Thymus (tissue), 14 donors: ENCODE data around the gene LRTM1. TPM values are rescaled to one million over a fixed set of nuclear protein-coding genes. Genes with fewer than 3 reads are reported as not detected.

ENCODE experiments used
- DNase-seq, 9 donors: peaks; one replicate each; pipeline ENCODE4 v3.0.0-alpha.2; 2013; ENCODE audit warnings: low spot score in 9 of 9, low read depth in 6 of 9, missing footprints in 1 of 9
- H3K27ac ChIP-seq, 2 donors: one replicate each; pipeline ENCODE4 v1.5.1; 2013; ENCODE audit warnings: control low read depth in 1 of 2, low read depth in 1 of 2, low read length in 1 of 2, mild to moderate bottlenecking in 1 of 2, moderate library complexity in 1 of 2
- H3K27me3 ChIP-seq, 2 donors: one replicate each; pipeline ENCODE4 v1.5.1; 2013; ENCODE audit warnings: low read length in 1 of 2; ENCODE audit not compliant: control insufficient read depth in 2 of 2, insufficient read depth in 1 of 2
- H3K36me3 ChIP-seq, 2 donors: one replicate each; pipeline ENCODE4 v1.5.1; 2013; ENCODE audit warnings: low read length in 1 of 2, mild to moderate bottlenecking in 1 of 2, moderate library complexity in 1 of 2; ENCODE audit not compliant: control insufficient read depth in 2 of 2, insufficient read depth in 2 of 2
- H3K4me1 ChIP-seq, 2 donors: one replicate each; pipeline ENCODE4 v1.5.1; 2013; ENCODE audit warnings: low read length in 2 of 2; ENCODE audit not compliant: control insufficient read depth in 2 of 2, insufficient read depth in 2 of 2
- H3K4me3 ChIP-seq, 2 donors: one replicate each; pipeline ENCODE4 v1.5.1; 2013; ENCODE audit warnings: low read length in 2 of 2, control low read depth in 1 of 2, mild to moderate bottlenecking in 1 of 2
- H3K9me3 ChIP-seq, 2 donors: one replicate each; pipeline ENCODE4 v1.5.1; 2013; ENCODE audit warnings: low read length in 1 of 2, mild to moderate bottlenecking in 1 of 2; ENCODE audit not compliant: control insufficient read depth in 2 of 2, insufficient read depth in 1 of 2
- WGBS: extraction: QIAGEN DNeasy Blood & Tissue Kit; methylation state at CpG from one replicate; pipeline ENCODE4 v1.1.7; 2013; 5-methylcytosine and 5-hydroxymethylcytosine counted together
- long read RNA-seq, 10 donors: transcript quantifications; one replicate each; lab custom pipeline, GENCODE V29; 2026
- polyA plus RNA-seq: library from polyadenylated mRNA; stranded (reverse); fragments of 200-250 nt; gene quantifications from one replicate; pipeline ENCODE4 v1.2.3, GENCODE V29; 2013
- total RNA-seq: library from RNA; stranded (reverse); fragments of 120-200 nt; gene quantifications from one replicate; pipeline ENCODE4 v1.2.4, GENCODE V29; 2013
- donor health status: healthy.

The LRTM1 gene
- total RNA-seq (0.47 TPM), polyA plus RNA-seq (0.62 TPM)
- long read RNA-seq, donor 1: 0 reads
- long read RNA-seq, donor 2: 0 reads
- long read RNA-seq, donor 3: 0 reads
- long read RNA-seq, donor 4: 0 reads
- long read RNA-seq, donor 5: 0 reads
- long read RNA-seq, donor 6: 0 reads
- long read RNA-seq, donor 7: 0 reads
- long read RNA-seq, donor 8: 0 reads
- long read RNA-seq, donor 9: 0 reads
- long read RNA-seq, donor 10: 0 reads

DNA sequence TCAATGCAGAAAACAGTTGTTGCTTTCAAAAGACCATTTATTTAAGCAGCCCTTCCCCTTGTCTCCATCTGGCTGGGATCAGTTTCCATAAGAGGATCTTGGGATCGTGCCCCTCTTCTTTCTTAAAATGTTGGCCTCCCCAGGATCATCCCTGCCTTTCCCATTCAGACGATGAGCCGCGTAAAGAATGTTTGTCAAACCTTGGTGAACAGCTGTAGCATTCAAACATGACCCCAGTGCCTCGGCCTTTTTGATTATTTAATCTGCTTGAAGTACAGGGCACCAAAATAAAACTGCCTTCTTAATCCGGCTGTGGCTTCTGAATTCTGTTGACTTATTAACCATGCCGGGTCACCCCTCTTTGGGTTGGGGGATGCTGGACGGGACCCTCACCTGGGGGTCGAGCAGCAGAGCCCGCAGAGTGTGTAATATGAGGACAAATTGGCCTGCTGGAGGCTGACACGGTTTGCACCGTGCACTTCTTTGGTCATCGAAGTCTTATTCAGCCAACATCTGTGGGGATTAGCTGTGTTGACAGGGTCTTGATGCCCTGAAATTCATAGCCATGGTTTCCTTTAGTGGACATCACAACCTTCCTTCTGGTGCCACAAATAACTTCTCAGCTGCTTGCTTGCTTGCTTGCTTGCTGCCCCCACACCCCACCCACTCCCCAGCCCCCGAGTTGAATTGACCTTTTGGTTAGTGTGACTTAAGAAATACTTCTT, at the start of gene LRTM1:
Gene LRTM1, minus strand, starts transcription at position 14 of the 725 bp plus-strand sequence. CDS start 148 bp downstream, outside the sequence.
- no peak for DNase-seq
- Histone ChIP-seq H3K27ac (no peak within 1 kb of the TSS), H3K36me3 (no peaks in the 10 kb centered on the region), H3K4me1 (peaks cover 0 to 3% of the 10 kb centered on the region in 2 donors), H3K4me3 (no peak within 1 kb of the TSS), H3K27me3 (no peaks in the 10 kb centered on the region), H3K9me3 (no peaks in the 10 kb centered on the region)
- 91% methylated on average over 14 of the region's 14 CpGs for WGBS

DNA sequence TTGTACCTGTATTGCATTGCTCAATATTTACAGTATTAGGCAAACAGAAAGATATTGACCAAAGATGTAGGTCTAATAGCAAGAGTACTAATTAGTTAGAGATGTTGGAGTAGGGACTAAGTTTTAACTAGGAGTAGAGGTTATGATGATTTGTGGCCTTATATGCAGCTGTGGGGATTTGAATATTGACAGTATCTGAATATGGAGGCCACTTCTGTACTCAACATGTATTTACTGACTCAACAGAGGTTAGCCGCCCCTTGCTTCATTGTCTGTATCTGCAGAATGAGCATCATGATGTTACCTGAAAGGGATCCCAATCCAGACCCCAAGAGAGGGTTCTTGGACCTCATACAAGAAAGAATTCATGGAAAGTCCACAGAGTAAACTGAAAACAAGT, 49.6 kb upstream of the LRTM1 start:
- H3K36me3 ChIP-seq: no peaks in the 10 kb centered on the region
- no peaks in the 10 kb centered on the region for H3K4me1 ChIP-seq
- H3K4me3 ChIP-seq: no peak overlapping the region
- no peaks in the 10 kb centered on the region for H3K9me3 ChIP-seq
- no peak for DNase-seq
- H3K27ac ChIP-seq: no peak overlapping the region
- no peaks in the 10 kb centered on the region for H3K27me3 ChIP-seq
- WGBS: 98% methylated on average over 1 of the region's 1 CpG

DNA sequence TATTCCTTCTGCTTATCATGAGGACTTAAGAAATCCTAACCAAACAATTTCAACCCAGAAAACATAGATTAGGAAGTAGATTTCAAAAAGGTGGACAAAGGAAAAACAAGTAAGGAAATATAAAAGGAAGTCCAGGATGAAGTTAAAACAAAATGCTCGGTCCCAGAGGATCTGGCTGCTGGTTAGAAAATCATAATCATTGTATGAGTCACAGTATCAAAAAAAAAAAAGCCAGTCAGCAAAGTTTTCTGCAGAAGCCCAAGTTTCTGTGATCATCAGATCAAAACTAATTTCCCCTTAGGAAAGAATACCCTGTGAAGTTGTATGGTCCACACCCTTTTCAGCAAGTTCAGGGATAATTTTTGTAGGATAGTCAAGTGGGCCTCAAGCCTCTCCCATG, 43.0 kb upstream of the LRTM1 start:
- Histone ChIP-seq H3K4me1 (no peaks in the 10 kb centered on the region), H3K27ac (no peak overlapping the region), H3K27me3 (no peaks in the 10 kb centered on the region), H3K9me3 (no peaks in the 10 kb centered on the region), H3K4me3 (no peak overlapping the region), H3K36me3 (no peaks in the 10 kb centered on the region)
- WGBS: 85% methylated on average over 1 of the region's 1 CpG
- no peak for DNase-seq

DNA sequence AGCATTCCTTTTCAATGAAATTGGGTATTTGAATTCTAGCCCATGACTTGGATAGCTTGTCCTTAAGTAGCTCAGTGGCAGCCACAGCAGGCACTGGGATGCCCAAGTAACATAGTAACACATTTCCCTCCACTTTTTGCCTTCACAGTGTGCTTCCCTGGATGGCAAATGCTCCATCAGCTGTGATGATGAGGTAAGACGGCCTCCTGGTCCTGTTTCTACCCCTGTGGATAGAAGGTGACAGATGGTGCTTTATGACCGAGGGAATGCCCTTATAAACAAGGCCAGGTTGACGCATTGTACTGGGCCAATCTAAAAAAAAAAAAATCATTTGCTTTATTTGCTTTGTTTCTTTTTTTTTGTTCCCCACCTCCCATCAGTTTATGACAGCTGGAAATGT, 41.8 kb upstream of the LRTM1 start:
- no peak overlapping the region for H3K27ac ChIP-seq
- no peaks in the 10 kb centered on the region for H3K27me3 ChIP-seq
- no peaks in the 10 kb centered on the region for H3K9me3 ChIP-seq
- DNase-seq: no peak
- H3K4me3 ChIP-seq: no peak overlapping the region
- no peaks in the 10 kb centered on the region for H3K36me3 ChIP-seq
- 95% methylated on average over 3 of the region's 3 CpGs for WGBS
- H3K4me1 ChIP-seq: no peaks in the 10 kb centered on the region

DNA sequence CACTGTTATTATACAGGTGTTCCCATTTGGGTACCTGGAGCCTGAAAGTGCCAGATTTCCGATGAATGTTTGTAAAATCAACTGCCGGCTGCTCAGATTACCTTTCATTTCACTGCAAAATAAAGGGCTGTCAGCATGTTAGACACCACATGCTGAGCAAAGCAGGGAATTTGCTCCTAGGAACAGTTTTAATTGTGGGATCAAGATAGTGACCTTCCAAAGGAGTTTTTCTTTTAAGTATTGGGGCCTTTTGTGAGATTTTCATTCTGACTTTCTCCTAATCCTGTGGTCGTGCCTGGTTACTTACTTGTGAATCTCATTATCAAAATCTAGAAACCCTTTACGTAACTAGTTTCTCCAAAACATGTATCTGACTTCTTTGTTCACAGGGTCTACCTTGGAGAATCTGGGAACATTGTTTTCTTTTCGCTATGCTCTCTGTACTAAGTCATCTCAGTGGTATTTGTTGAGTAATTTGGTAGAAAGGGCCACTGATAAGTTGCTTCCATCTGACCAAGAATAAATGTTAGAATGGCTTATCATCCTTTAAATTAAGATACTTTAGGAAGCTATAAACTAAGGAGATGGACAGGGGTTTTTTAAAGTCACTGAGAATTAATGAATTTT, 40.8 kb upstream of the LRTM1 start:
- no peaks in the 10 kb centered on the region for H3K27me3 ChIP-seq

DNA sequence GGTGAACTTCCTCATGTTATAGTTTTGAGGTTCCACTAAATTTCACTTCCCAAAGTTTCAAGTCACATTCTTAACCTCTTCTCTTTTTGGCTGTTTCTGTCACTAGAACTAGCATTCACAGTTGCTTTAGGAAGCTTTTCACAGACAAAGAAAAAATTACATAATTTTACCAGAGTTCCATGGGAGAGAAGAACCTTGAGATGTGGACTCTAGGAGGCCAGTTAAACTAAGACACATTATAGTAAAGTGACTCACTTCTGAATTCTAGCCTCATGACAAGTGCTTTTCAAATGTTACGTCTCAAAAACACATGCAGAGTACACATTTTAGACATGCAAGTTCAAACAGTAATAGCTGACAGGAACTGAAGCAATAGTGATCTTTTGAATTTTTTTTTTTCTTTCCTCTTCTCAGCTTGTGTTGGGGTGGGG, 39.9 kb upstream of the LRTM1 start:
- peak in 1 of 9 donors; percentile 14 for DNase-seq
- WGBS: 71% methylated on average over 1 of the region's 1 CpG
- Histone ChIP-seq H3K4me3 (no peak overlapping the region), H3K27me3 (no peaks in the 10 kb centered on the region), H3K9me3 (no peaks in the 10 kb centered on the region), H3K4me1 (no peaks in the 10 kb centered on the region), H3K27ac (no peak overlapping the region), H3K36me3 (no peaks in the 10 kb centered on the region)

More for the DNA sequence above, 40.8 kb upstream of the LRTM1 start:
- Histone ChIP-seq H3K9me3 (no peaks in the 10 kb centered on the region), H3K4me1 (no peaks in the 10 kb centered on the region), H3K4me3 (no peak overlapping the region), H3K27ac (no peak overlapping the region), H3K36me3 (no peaks in the 10 kb centered on the region)
- DNase-seq: no peak
- WGBS: 93% methylated on average over 5 of the region's 5 CpGs

DNA sequence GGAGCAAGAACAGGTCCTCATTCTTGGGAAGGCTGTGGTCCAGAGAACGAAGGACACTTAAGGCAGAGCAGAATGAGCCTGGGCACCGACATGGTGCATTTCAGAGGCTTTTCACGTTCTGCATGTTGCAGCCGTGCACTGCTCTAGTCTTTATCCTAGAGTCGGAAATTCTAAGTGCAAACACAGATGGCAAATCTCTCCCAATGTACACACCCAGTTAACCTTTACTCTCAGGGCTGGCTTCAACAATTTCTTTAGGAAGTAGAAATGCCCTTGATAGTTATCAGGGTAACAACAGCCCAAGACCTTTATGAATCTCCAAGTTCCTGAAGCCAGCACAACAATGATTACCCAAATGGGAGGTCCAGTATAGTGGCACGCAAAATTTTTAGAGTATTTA, 39.1 kb upstream of the LRTM1 start:
- Histone ChIP-seq H3K27ac (no peak overlapping the region), H3K27me3 (no peaks in the 10 kb centered on the region), H3K36me3 (no peaks in the 10 kb centered on the region), H3K4me3 (no peak overlapping the region), H3K4me1 (no peaks in the 10 kb centered on the region), H3K9me3 (no peaks in the 10 kb centered on the region)
- DNase-seq: no peak
- WGBS: 95% methylated on average over 6 of the region's 6 CpGs

DNA sequence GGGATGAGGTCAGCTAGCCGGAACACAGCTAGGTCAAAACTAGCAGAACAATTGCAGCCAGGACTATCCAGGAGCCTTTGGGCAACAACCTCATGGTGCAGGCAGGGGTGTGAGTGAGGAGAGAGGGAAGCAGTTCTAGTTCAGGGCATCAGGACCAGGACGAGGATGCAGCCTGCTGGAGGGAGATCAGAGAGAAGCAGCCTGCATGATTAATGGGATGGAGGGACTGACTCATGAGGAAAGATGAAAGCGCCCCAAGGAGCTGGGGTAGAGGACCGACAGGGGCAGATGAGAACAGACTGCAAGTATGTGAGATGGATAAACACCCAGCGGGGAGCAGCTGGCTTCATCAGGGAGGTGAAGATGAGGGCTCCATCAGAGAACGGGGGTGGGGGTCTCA, 37.9 kb upstream of the LRTM1 start:
- 95% methylated on average over 6 of the region's 6 CpGs for WGBS

DNA sequence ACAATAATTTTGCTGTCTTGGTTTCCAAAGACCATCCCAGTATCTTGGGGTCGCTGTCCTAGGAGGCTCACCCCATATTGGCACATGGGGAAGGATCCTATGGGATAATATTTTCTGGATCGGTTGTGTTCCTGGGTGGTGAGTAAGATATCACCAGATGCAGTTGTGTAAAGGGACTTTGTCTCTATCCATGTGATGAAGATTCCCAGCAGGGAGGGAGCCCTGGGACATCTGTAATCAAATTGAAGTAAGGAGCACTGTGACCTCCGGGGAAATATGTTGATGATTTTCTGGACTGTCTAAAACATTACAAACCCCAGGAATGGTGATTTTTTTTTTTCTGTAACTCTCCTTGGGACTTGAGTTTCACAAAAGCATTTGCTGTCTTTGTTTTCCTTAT, 36.2 kb upstream of the LRTM1 start:
- Histone ChIP-seq H3K4me3 (no peak overlapping the region), H3K27ac (no peak overlapping the region), H3K9me3 (no peaks in the 10 kb centered on the region), H3K36me3 (no peaks in the 10 kb centered on the region), H3K4me1 (no peaks in the 10 kb centered on the region), H3K27me3 (no peaks in the 10 kb centered on the region)
- no peak for DNase-seq
- WGBS: 93% methylated on average over 3 of the region's 3 CpGs

More for the DNA sequence above, 37.9 kb upstream of the LRTM1 start:
- no peaks in the 10 kb centered on the region for H3K36me3 ChIP-seq
- no peaks in the 10 kb centered on the region for H3K27me3 ChIP-seq
- H3K4me1 ChIP-seq: no peaks in the 10 kb centered on the region
- DNase-seq: no peak
- H3K9me3 ChIP-seq: no peaks in the 10 kb centered on the region
- no peak overlapping the region for H3K4me3 ChIP-seq
- H3K27ac ChIP-seq: no peak overlapping the region
